Measurements from ENCODE around the gene VPS52. TPM values are rescaled to one million over a fixed set of nuclear protein-coding genes. Genes with fewer than 3 reads are reported as not detected.

VPS52 gene
- total RNA-seq, 4 donors from 2014 or later, result 37.7 to 46.5 (median 45.2) TPM

- Histone ChIP-seq H3K36me3 (peaks cover 0 to 43% (median 0%) of the 10 kb centered on the region in 3 donors), H3K9me3 (no peaks in the 10 kb centered on the region), H3K4me1 (peaks cover 0 to 60% (median 26%) of the 10 kb centered on the region in 4 donors), H3K4me3 (peak overlapping the region; percentile 87 to 97 (median 90)), H3K27ac (peak overlapping the region; percentile 93 to 98 (median 97)), H3K27me3 (no peaks in the 10 kb centered on the region)
- TF ChIP-seq POLR2A (IDR thresholded peaks at IDR 0.05) (no peak), EP300 (IDR thresholded peaks at IDR 0.05) (no peak), CTCF (IDR thresholded peaks at IDR 0.05) (no peak)
- WGBS, 2 donors, result 1 to 2% methylated on average over 28 to 29 of the region's 29 CpGs
- DNase-seq (ENCODE audit: low spot score in 2 of 2), result peak in 1 of 2 donors; percentile 54
These were observed 64.1 kb downstream of the VPS52 start for GRCh38 chr6:33207552-33208090.

DNA sequence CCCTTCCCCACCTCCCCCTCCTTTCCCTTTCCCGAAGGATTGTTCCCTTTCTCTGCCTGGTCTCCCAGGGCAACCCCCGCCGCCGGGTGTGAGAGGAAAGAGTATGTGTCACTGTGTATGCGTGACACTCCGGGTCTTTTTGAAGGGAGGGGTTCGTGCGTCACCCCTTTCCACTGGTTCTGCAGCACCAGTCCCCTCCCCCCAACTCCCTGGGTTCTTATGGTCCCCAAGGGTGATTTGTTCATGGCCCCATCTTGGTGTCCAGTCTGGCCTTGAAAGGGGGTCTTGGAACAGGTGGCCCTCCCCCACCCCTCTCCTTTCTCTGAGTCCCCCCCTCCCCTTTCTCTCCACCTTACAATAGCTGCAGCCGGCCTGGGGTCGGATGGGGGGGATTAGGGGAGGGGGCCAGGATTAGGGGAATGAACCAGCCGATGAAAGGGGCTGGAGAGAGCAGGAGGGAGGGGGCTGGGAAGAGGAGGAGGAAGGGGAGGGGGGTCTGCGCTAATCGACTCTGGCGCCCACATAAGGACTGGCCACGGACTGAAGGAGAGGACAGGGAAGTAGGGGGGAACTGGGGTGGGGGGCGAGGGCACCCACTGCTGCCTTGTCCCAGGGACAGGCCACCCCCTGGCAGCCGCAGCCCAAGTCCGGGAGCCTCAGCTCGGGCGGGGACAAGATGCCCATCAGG, 64.7 kb downstream of the VPS52 start:
- peak overlapping the region; percentile 87 to 97 (median 90) for H3K4me3 ChIP-seq
- H3K9me3 ChIP-seq, result no peaks in the 10 kb centered on the region
- TF ChIP-seq CTCF (IDR thresholded peaks at IDR 0.05) (no peak), POLR2A (IDR thresholded peaks at IDR 0.05) (no peak), EP300 (IDR thresholded peaks at IDR 0.05) (no peak)
- no peaks in the 10 kb centered on the region for H3K27me3 ChIP-seq
- no peak for DNase-seq (ENCODE audit: low spot score in 2 of 2)
- peak overlapping the region; percentile 93 to 98 (median 97) for H3K27ac ChIP-seq
- peaks cover 0 to 46% (median 0%) of the 10 kb centered on the region in 3 donors for H3K36me3 ChIP-seq
- H3K4me1 ChIP-seq, result peaks cover 3 to 60% (median 30%) of the 10 kb centered on the region in 4 donors
- 15 to 18% methylated on average over 20 of the region's 20 CpGs for WGBS, 2 donors

- Histone ChIP-seq H3K27me3 (no peaks in the 10 kb centered on the region), H3K27ac (peak overlapping the region in 2 of 4 donors; percentile 28 to 98), H3K4me3 (no peak overlapping the region), H3K36me3 (peaks cover 0 to 39% (median 0%) of the 10 kb centered on the region in 3 donors), H3K9me3 (no peaks in the 10 kb centered on the region), H3K4me1 (peaks cover 3 to 68% (median 37%) of the 10 kb centered on the region in 4 donors)
- WGBS, 2 donors, result 64 to 75% methylated on average over 3 of the region's 3 CpGs
- no peak for DNase-seq (ENCODE audit: low spot score in 2 of 2)
- TF ChIP-seq CTCF (IDR thresholded peaks at IDR 0.05) (no peak), POLR2A (IDR thresholded peaks at IDR 0.05) (no peak), EP300 (IDR thresholded peaks at IDR 0.05) (no peak)
These were observed 65.4 kb downstream of the VPS52 start for GRCh38 chr6:33206027-33206863.

GRCh38 chr6:33205191-33206026, 66.3 kb downstream of the VPS52 start:
- Histone ChIP-seq H3K27me3 (no peaks in the 10 kb centered on the region), H3K4me1 (peaks cover 3 to 70% (median 39%) of the 10 kb centered on the region in 4 donors), H3K4me3 (peak overlapping the region in 3 of 4 donors; percentile 35 to 78 (median 76)), H3K36me3 (peaks cover 0 to 31% (median 0%) of the 10 kb centered on the region in 3 donors), H3K9me3 (no peaks in the 10 kb centered on the region), H3K27ac (peak overlapping the region in 3 of 4 donors; percentile 53 to 80 (median 78))
- DNase-seq (ENCODE audit: low spot score in 2 of 2), result no peak
- no peak for TF ChIP-seq CTCF (IDR thresholded peaks at IDR 0.05)
- TF ChIP-seq EP300 (IDR thresholded peaks at IDR 0.05), result no peak
- TF ChIP-seq POLR2A (IDR thresholded peaks at IDR 0.05), result no peak
- 47 to 52% methylated on average over 17 of the region's 17 CpGs for WGBS, 2 donors
